COLO668 (cell line): ENCODE measurements around the gene TIMM44.

Experiments used
- DNase-seq: peaks from one replicate; lab custom pipeline; 2025; ENCODE audit not compliant: unreplicated experiment; lab: John Stamatoyannopoulos, UW

The TIMM44 gene, protein sequence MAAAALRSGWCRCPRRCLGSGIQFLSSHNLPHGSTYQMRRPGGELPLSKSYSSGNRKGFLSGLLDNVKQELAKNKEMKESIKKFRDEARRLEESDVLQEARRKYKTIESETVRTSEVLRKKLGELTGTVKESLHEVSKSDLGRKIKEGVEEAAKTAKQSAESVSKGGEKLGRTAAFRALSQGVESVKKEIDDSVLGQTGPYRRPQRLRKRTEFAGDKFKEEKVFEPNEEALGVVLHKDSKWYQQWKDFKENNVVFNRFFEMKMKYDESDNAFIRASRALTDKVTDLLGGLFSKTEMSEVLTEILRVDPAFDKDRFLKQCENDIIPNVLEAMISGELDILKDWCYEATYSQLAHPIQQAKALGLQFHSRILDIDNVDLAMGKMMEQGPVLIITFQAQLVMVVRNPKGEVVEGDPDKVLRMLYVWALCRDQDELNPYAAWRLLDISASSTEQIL

DNA sequence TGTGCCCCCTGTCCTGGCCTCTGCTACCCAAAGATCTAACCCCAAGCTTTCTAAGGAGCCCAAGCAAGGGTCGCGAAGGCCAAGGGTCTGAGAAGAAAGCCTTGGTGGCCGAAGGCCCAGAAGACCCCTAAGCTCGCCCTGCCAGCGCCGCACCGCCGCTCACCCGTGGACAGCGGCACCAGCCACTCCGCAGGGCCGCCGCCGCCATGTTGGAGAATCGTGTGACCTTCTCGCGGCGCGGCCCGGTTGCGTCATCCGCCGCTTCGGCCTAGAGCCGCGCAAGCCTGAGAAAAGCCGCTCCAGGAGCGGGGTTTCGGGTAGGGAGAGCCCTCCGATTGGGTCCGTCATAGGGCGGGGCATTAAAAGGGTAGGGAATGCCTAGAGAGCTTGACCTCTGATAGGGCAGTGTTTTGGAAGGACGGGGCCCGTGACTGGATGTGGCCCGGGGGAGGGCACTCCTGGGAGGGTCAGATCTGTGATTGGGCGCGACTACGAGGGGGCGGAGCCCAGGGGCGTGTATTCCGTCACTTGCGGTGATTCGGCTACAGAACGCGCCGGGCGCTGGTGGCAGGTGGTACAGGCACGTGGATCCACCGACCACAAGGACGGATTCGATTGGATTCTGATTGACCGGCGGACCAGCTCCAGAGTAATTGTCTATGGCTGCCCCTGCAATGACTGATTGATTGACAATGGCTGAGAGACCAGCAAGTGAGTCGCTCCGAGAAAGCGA is at the start of gene TIMM44:
Gene TIMM44, minus strand, starts transcription at position 223 of the 733 bp plus-strand sequence. Its CDS starts 15 bp downstream, at position 208.
- peak; percentile 99 for DNase-seq

DNA sequence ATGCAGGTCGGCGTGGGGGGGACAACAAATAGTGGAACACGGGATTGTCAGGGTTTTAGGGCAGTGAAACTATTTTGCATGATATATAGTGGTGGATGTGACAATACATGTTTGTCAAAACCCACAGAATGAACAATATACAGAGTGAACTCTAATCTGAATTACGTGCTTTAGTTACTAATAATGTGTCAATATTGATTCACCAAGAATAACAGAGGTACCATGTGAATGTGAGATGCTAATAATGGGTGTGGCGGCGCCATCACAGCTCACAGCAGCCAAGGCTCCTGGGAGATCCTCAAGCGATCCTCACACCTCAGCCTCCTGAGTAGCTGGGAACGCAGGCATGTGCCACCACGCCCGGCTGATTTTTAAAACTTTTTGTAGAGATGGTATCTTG is 49.1 kb upstream of the TIMM44 start:
- DNase-seq = no peak

DNA sequence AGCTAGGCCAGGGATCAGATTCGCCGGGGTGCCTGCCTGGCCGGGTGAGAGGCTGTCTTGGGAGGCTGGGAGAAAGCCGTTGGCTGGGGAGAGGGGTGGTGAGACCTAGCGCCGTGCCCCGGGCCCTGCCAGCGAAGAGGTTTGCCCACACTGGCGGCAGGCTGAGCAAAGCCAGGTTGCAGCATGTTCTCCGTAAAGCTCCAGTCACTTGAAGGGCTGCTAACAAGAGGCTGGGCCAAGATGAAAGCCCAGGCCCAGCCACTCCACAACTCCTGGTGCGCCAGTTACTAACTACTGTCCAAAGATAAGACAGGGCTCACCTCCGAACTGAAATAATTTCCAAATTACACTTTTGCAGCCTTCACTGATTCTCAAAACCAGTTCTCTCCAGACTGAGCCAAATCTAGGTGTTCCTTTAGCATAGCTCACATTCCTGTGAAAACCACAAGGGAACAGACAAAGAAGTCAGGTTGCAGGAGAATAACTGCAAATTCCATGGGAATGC is 45.7 kb upstream of the TIMM44 start:
- no peak for DNase-seq

DNA sequence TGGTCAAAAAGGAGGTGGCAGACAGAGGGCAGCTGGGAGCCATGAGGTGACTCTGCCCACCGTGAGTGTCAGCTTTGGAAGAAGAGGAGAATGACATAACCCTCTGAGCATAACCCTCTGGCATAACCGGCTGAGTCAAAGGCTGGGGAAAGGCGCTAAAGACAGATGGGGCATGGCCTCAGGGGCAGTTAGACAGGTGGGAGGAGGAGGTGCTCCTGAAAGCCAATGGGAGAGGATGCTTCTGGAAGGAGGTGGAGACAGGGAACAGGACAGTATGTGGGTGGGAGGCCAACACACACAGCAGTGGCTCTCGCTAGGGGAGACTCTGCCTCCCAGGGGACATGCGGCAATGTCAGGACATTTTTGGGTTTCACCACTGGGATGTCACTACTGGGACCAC is 44.8 kb upstream of the TIMM44 start:
- DNase-seq = no peak

DNA sequence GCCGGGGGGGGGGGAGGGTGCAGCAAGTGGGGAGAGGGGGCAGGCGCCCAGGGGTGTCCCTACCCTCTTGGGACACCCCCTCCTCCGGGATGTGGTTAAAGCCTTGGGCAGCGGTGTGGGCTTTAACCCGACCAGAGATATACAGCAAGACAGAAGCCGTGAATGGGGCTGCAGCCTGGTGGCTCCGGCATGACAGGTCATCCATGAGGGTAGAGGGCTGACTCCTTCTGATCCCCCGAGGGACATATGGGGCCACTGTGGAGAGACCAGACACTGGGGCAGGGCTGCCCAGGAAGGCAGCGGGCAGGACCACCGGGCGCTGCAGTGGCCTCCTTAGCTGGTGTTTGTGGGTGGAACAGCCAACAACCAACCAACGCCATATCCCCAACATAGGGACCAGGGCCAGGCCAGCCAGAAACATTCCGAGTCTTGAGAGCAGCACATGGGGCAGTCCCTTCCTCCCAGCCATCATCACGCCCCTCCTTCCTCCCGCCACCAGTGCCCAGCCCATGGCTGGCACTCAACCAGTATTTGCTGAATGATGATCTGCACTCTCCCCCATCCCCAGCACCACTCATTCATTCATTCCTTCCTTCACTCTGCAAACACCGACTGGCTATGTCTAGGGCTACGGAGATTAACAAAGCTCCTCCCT is 43.8 kb upstream of the TIMM44 start:
- DNase-seq = no peak

DNA sequence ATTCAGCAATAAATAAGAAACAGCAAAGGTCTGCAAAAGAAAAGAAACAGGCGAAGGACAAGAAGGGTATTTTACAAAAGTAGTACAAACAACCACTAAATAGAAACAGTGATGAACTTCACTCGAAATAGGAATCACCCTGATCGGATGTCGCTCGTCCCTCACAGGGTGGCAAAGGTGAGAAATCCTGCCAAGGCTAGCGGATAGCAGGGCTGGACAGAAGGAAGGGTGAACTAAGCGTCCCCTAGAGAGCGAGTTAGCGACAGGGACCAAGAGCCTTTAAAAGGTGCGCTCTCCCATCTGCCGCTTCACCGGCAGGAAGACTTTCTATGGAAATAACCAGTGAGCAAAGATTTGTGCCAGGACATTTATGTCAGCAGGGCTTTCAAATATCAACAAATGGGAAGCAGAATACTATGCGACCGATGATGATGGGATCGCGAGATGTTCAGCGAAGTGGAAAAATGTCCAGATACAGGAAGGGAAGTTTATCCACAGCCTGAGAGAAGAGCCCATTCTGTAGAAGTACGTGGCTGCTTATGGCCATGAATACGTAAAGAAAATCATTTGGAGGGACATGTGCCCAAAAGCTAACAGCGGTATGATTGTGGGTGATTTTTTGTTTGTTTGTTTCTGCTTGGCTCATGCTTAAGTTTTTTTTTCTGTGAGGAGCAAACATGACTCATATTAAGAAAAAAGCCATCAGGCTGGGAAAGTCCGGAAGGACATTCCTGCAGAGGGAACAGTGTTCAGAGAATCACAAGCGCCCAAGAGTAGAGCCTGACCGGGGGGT is 43.1 kb upstream of the TIMM44 start:
- no peak for DNase-seq

DNA sequence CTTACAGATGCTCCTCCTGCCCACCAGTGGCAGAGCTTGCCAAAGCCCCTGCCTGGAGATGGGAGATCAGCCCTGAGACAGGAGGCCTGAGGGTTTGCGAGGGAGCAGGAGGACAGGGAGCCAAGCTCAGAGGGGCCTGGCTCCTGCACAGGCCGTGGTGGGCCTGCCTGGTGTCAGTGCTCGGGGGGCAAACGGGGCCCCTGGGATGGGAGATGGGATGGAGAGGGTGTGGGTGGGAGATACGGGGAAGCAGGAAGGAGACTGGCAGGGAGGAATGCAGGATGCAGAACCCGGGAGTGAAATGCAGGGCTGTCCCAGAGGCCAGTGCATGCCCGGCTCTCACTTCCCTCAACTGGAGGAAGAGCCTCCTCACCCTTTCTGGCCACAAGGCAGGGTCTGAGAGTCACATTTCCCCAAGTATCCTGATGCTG is 42.0 kb upstream of the TIMM44 start:
- DNase-seq = no peak

DNA sequence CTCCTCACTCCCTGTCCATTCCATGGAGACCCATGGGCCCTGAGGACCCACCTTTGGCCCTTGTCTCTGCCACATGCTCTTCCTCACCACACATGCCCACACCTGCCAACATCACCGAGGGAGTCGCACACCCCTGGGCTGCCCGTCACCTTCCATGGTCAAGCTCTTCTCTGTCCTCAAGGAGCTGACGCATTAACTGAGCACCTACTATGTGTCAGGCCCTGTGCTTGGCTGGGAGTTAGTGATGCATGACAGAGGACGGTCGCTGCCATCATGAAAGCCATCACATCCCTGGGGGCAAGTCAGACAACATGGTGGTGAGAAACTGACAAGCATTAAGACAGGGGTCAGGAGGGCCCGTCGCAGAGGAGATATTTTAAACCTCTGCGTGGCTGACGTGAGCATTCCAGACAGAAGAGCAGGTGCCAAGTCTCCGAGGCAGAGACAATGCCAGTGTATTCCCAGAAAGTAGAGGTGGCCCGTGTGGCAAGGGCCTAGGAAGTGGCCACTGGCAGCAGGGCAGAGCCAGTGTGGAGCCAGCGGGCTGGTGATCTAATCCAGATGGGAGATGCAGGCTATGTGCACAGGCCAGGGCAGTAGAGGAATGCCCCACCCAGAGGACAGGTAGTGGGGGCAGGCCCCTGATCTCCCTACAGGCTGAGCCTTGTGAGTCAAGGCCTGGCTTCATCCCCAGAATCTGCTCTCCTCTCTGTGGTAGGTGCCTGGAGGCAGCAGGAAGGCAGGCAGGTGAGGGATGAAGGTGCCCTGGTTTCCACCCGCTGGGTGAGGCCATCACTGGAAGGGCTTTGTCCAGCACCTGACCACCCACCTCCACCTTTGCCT is 40.8 kb upstream of the TIMM44 start:
- DNase-seq = no peak

DNA sequence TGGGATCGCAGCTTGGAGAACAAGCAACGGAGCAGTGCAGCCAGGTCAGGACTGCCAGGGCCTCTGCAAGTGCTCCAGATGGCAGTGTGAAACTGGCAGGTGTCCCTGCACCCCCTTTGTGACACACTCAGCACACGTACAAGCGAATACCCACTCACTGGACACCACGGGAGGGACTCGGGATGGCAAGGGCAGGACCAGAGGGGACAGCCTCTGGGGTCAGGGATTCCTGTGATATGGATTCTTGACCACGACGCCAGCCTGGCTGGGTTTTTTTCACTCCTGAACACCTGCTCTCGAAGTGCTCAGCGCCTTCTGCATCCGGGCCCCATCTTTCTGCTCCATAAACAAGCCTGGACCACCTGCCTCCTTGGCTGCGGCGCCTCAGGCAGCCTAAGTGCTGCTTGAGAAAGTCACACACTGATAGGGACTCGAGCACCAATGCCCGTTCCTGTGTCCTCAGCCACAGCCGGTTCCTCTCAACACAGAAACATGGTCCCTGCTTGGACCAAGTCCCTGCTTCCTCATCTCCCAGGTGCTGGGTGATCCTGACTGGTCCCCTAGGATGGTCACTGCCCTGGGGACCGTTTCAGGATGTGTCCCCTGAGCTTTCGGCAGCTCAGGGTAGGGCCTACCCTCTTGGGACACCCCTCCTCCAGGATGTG is 40.0 kb upstream of the TIMM44 start:
- DNase-seq = no peak

DNA sequence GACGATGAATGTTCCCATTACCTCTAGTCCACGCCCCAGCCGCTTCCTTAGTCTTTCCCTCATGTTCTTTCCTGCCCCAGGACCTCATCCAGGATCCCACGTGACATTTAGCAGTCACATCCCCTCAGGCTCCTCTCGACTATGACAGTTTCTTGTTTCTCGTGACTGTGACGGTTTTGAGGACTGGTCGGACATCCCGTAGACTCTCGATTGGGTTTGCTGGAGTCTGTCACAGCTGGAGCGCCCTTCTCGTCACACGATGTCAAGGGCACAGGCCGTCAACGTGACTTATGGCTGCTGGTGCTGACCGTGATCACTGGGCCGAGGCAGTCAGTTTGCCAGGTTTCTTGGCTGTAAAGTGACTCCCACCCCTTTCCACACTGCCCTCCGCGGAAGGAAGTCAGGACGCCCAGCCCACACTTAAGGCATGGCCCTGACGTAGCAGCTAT is 39.2 kb upstream of the TIMM44 start:
- DNase-seq = no peak

DNA sequence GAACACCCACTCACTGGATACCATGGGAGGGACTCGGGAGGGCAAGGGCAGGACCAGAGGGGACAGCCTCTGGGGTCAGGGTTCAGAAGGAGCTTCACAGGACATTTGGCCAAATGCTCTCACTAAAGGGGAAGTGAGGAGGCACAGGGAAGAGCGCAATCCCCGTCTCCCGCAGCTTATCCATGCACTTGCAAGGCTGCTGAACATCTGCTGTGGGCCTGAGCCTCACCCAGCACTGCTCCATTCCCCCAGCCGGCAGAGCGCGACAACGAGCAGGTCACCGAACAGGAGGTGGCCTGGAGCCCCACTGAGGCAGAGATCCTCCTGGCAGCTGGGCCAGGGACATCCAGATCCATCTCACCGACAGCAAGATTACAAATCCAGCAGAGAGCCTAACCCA is 38.6 kb upstream of the TIMM44 start:
- DNase-seq = no peak

DNA sequence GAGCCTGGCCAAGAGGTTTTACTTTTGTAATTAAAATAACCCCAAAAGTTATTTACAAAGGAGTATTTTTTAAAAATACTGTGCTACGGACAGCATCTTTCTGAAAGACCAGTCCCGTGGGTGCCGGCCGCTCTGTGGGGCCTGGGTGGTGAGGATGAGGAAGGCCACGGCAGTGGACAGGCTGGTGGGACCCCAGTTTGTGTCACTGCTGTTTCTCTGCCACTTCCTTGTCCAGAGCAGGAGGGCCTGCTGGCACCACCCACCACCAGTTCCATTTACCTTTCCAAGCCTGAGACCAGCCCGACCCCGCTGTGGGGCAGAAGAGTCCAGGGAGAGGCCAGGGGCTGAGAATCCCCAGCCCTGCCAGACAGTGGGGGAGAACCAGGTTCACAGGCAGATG is 38.2 kb upstream of the TIMM44 start:
- no peak for DNase-seq

DNA sequence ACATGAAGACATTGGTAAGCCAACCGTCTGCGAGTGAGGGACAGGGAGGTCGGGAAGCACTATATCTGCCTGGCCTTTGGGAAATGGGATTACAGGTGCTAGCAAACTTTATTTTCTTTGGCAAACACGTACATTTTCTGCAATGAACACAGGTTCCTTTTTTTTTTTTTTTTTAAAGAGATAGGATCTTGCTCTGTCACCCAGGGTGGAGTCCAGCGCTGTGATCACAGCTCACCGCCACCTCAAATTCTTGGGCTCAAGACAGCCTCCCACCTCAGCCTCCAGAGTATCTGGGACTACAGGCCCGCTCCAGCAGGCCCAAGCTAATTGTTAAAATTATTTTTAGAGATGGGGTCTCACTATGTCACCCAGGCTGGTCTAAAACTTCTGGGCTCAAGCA is 37.7 kb upstream of the TIMM44 start:
- DNase-seq = no peak

DNA sequence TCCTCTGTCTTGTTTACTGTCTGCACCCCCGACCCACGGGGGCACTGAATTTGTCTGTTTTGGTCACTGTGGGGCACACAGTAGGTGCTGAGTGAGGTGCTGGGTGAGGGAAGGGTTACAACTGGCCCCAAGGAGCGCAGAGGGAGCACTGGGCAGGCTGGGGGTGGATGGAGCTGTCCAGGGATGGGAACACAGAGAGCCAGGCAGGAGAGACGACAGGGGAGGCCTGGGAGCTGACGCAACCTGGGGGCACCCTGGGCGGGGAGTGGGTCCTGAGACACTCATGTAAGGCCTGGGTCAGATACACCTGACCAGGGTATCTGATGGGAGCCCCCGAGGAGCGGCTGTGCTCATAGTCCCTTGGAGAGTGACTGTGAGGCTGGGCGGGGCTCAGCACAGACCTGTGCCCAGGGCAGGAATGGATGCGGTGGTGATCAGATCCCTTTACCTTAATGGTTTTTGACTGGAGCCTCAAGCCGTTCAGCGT is 37.2 kb upstream of the TIMM44 start:
- DNase-seq = no peak

DNA sequence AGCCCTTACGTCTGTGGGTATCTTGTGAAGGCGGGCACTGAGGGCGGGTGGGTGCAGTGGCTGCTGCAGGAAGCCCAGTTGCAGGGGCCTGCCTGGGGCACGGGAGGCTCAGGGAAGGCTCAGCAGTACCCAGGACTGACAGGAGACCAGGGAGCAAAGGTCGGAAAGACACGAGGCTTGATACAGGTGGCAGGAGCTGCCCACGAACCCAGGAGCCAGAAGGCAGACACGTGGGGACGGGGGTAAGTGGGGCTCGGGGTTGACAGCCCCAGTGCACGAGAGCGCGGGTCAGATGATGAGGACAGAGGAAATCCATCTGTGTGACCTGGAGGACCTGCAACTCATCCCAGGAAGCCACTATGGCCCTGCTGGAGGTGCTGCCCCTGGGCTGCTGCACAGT is 36.7 kb upstream of the TIMM44 start:
- no peak for DNase-seq

DNA sequence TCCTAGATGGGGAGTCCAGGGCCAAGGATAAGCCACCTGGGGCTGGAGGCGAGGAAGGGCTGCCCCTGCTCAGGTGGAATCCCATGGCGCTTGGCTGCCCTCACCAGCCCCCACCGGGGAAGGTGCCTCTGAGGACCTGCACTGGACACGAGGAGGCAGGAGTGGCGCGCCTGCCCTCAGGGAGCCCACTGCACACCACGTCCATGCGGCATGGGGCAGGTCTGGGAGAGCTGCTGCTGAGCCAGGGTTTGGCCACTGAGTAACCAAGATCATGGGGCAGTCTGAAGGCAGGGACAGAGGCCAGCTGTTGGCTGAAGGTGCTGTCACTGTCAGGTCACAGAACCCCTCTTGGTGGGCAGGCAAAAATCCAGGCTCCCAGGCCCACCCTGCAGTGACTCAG is 36.1 kb upstream of the TIMM44 start:
- no peak for DNase-seq

DNA sequence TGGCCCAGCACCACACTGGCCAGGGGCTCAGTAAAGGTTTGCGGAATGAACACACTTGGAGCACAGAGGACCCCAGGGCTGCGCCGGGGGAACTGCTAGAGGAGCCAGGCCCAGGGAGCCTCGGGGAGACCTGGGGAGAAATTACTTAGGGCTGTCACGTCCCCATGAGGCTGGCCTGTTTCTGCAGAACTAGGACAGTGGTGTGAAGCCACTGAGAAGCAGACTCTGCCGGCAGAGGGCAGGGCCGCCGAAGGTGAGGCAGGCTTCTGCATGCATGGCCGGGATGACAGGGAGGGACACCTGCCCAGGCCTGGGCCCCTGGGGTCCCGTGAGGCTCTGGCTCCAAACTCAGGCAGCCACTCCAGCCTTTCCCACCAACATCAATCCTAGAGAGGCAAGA is 35.5 kb upstream of the TIMM44 start:
- DNase-seq = peak; percentile 53

DNA sequence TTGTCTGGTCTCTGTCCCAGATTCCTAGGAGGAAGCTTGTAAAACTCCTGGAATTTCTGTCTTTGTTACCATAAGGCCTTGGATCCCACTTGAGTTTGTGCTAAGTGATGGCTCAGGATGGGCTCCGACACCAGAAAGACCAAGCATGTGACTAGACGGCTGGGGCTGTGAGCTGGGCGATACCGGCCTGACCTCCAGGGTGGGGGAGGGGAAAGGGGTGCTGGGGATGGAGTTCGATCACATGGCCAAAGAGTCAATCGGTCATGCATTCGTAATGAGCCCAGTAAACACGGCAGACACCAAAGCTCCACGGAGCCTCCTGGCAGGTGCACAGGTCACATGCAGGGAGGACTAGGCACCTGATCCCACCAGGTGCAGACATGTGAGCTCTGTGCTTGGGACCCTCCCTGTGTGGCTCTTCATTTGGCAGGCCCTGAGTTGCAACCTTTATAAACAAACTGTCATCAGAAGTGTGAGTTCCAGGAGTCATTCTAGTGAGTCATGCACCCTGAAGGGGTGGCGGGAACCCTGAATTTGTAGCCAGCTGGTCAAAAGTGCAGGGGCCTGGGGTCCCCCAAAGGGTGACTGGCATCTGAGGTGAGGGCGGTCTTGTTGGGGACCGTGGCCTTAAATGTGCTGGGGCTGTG is 34.8 kb upstream of the TIMM44 start:
- peak; percentile 92 for DNase-seq

DNA sequence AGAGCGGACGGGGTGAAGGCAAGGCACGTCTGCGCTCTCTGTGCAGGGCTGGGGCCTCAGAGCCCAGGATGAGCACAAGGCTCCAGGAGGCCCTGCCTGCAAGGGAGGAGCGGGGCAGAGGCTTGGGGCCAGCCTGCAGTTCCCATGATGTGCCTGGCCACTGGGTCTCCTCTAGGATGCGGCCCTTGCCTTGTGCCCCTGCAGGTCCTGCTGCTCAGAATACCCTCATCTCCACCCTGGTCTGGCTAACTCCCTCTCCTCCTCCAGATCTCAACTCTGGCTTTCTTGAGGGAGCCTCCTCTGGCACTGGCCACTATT is 34.2 kb upstream of the TIMM44 start:
- DNase-seq = no peak
